ENCODE data around the gene PCDHA12.

GRCh38 chr5:140883927-140884697 lies 9.0 kb downstream of the PCDHA12 start:
- TF ChIP-seq CTCF (IDR thresholded peaks at IDR 0.05; ENCODE audit: low read length) (no peak), EZH2 (IDR thresholded peaks at IDR 0.05; ENCODE audit: borderline replicate concordance, low read length) (no peak)
